Nephron progenitor cell (in vitro differentiated cells): ENCODE results near the gene SEPTIN12.
A peak's percentile ranks its signal among the peaks of the same experiment; 100 is the strongest.

Source experiments
- DNase-seq: peaks from one replicate; pipeline ENCODE4 v3.0.0; 2021
- H3K27ac Mint-ChIP-seq: 2 replicates; pipeline ENCODE4 v1.8.0; 2021; ENCODE audit warnings: mild to moderate bottlenecking, moderate library complexity, mixed read lengths
- H3K27me3 Mint-ChIP-seq: 2 replicates; pipeline ENCODE4 v1.8.0; 2021; ENCODE audit warnings: mild to moderate bottlenecking, low read depth, mixed read lengths; ENCODE audit not compliant: poor library complexity
- H3K36me3 Mint-ChIP-seq: 2 replicates; pipeline ENCODE4 v1.8.0; 2021; ENCODE audit warnings: low read depth, mixed read lengths
- H3K4me1 Mint-ChIP-seq: 2 replicates; pipeline ENCODE4 v1.8.0; 2021; ENCODE audit warnings: mixed read lengths
- H3K4me3 Mint-ChIP-seq: 2 replicates; pipeline ENCODE4 v1.8.0; 2021; ENCODE audit warnings: mild to moderate bottlenecking, moderate library complexity, mixed read lengths
- H3K9me3 Mint-ChIP-seq: 2 replicates; pipeline ENCODE4 v1.8.0; 2021; ENCODE audit warnings: mild to moderate bottlenecking, moderate library complexity, mixed read lengths
- CTCF ChIP-seq: fragments of 200-600 bp; sonication (generic); IDR thresholded peaks from 2 replicates; pipeline ENCODE4 v1.5.0; 2021; ENCODE audit warnings: antibody characterized with exemption

The SEPTIN12 gene

DNA sequence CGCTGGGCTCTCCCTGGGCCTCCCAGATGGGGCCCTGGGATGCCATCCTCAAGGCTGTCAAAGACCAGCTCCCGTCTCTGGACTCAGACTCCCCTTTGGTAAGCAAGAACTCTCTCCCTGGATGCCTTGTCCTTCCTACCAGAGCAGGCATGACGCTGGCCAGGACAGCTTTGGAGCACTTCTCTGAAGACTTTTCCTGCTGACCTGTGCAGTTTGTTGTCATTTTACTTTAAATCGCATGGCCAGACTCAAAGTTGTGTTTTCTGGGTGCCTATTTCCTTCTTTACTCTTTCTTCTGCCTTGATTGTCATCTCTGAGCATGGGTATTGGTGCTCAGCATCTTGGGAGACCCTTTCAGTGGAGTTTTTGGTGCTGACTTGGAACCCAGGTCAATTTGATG is 51.6 kb downstream of the SEPTIN12 start:
- Mint-ChIP-seq H3K36me3 (no peaks in the 10 kb centered on the region), H3K9me3 (no peaks in the 10 kb centered on the region), H3K27ac (no peak overlapping the region), H3K27me3 (peaks cover 16% of the 10 kb centered on the region), H3K4me3 (peak overlapping the region; percentile 47), H3K4me1 (peaks cover 27% of the 10 kb centered on the region)
- no peak for TF ChIP-seq CTCF
- DNase-seq, result no peak

DNA sequence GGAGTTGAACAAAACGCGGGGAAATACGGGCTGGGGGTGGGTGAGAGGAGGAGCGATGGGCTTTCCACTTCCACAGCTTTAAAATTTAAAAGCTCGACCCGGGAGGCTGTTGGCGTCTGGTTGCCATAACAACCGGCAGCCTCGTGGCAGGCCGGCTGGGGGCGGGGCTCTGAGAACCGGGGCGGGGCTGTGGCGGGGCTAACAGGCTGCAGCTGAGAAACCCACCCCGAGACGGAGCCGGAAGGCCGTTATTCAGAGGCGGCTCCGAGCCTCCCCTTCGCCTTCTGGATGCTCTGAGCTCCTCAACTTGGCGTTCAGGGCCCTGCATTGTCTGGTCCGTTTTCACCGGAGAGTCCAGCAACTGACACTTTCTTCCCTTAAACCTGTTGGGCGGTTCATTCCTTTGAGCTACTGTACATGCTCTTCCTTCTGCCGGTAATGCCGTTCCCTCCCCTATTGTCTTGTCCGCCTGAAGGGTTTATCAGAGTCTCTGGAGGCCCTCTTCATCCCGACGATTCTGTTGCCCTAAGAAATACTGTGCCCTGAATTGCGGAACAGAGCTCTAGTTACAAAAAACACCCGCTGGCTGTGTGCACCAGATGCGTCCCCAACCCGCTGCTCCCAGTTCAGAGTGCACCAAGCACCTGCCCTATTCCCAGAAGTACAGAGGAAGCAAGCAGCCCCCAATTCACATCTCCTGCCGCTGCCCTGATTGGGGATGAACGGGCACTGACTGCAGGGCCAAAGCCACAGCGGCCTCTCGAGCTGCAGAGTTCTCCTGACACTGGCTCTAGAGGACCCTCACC is 53.2 kb downstream of the SEPTIN12 start:
- Mint-ChIP-seq H3K9me3 (no peaks in the 10 kb centered on the region), H3K27ac (peak overlapping the region; percentile 99), H3K36me3 (peaks cover 8% of the 10 kb centered on the region), H3K27me3 (peaks cover 13% of the 10 kb centered on the region), H3K4me1 (peaks cover 34% of the 10 kb centered on the region), H3K4me3 (peak overlapping the region; percentile 94)
- no peak for TF ChIP-seq CTCF
- DNase-seq, result peak; percentile 96

DNA sequence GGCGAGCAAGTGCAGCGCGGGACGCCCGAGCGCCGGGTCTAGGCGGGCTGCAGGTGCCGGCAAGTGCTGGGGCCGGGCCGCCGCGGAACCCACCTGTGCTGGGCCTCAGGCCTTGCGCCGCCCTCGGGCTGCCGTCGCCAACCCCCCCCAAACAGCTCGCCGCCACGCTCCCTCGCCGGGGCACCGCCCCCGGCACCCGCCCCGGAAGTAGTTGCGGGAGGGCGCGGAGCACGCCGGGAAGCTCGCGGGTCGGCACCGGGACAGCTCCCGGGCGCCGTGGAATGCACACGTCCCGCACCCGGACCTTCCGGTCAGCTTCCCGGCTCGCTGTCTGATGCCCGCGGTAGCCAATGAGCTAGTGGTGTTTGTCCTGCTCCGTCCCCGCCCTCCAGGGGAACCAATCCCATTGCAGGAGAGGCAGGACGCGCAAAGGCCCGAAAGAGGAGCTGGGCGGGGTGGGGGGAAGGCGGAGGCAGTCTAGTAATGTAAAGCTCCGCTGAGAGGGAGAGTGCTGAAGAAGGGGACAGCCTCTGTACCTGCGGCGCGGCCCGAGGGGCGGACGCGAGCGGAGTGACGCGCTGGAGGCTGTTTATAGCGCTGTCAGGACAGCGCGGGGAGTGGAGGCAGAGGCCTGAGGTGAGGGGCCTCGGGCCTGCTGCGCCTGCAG is 53.9 kb downstream of the SEPTIN12 start, which contains the start of the genes ANKS3 and DNAAF8:
TSS of gene ANKS3 (minus strand) at position 209 of the 667 bp plus-strand sequence. CDS start 4,122 bp downstream, outside the sequence.
TSS of gene DNAAF8 (plus strand) at position 475 of the 667 bp plus-strand sequence. CDS start 1,978 bp downstream, outside the sequence.
- H3K27ac Mint-ChIP-seq, result peak within 1 kb of the TSS; percentile 99
- DNase-seq, result peak; percentile 93
- peaks cover 13% of the 10 kb centered on the region for H3K27me3 Mint-ChIP-seq
- no peaks in the 10 kb centered on the region for H3K9me3 Mint-ChIP-seq
- peaks cover 13% of the 10 kb centered on the region for H3K36me3 Mint-ChIP-seq
- TF ChIP-seq CTCF, result no peak
- peak within 1 kb of the TSS; percentile 94 for H3K4me3 Mint-ChIP-seq
- H3K4me1 Mint-ChIP-seq, result peaks cover 38% of the 10 kb centered on the region

DNA sequence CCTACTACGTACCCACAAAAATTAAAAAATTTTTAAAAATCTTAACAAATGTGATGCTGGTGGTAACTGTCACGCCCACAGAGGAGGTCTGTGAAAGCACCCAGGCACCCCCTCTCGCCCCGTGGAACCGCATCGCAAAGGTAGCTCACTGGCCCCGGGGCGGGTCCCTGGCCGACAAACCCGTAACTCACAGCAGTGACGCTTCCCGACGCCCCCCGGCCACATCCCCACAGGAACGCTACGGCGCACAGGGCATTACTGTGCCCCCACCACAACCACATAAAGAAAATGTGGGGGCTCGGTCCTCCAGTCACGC is 54.4 kb downstream of the SEPTIN12 start:
- Mint-ChIP-seq H3K36me3 (peaks cover 17% of the 10 kb centered on the region), H3K4me3 (peak overlapping the region; percentile 94), H3K27me3 (peaks cover 13% of the 10 kb centered on the region), H3K4me1 (peaks cover 42% of the 10 kb centered on the region), H3K9me3 (no peaks in the 10 kb centered on the region), H3K27ac (peak overlapping the region; percentile 83)
- no peak for DNase-seq
- no peak for TF ChIP-seq CTCF

- H3K4me3 Mint-ChIP-seq, result peak overlapping the region; percentile 94
- H3K27ac Mint-ChIP-seq, result peak overlapping the region; percentile 77
- peaks cover 13% of the 10 kb centered on the region for H3K27me3 Mint-ChIP-seq
- H3K36me3 Mint-ChIP-seq, result peaks cover 21% of the 10 kb centered on the region
- TF ChIP-seq CTCF, result no peak
- no peaks in the 10 kb centered on the region for H3K9me3 Mint-ChIP-seq
- DNase-seq, result no peak
- peaks cover 44% of the 10 kb centered on the region for H3K4me1 Mint-ChIP-seq
Observed at GRCh38 chr16:4733211-4733742, 54.9 kb downstream of the SEPTIN12 start.
